Esophagus muscularis mucosa (tissue), 4 donors: ENCODE measurements around the gene LEFTY2. TPM values are rescaled to one million over a fixed set of nuclear protein-coding genes. Genes with fewer than 3 reads are reported as not detected.
A peak's percentile ranks its signal among the peaks of the same experiment; 100 is the strongest.

ENCODE experiments used
- DNase-seq: peaks from one replicate; pipeline ENCODE4 v3.0.0-alpha.2; 2017; ENCODE audit errors: extremely low spot score
- H3K27ac ChIP-seq, 4 donors: fragments of 200-600 bp; sonication (generic); replicated peaks in 1 of 4; 1 replicate in 3 of 4; 2 replicates in 1 of 4; pipeline ENCODE4 v1.5.1; 2016 to 2019; ENCODE audit warnings: mild to moderate bottlenecking in 1 of 4
- H3K27me3 ChIP-seq, 4 donors: fragments of 200-600 bp; sonication (generic); one replicate each; pipeline versions ENCODE4 v1.5.1 to v1.6.0; 2016 to 2019
- H3K36me3 ChIP-seq, 4 donors: fragments of 200-600 bp; sonication (generic); one replicate each; pipeline ENCODE4 v1.5.1; 2016 to 2019
- H3K4me1 ChIP-seq, 4 donors: fragments of 200-600 bp; sonication (generic); one replicate each; pipeline ENCODE4 v1.5.1; 2016 to 2019
- H3K4me3 ChIP-seq, 4 donors: fragments of 200-600 bp; sonication (generic); 1 replicate in 2 of 4; 2 replicates in 2 of 4; pipeline ENCODE4 v1.5.1; 2016 to 2019; ENCODE audit warnings: mild to moderate bottlenecking in 4 of 4, moderate library complexity in 1 of 4
- H3K9me3 ChIP-seq, 4 donors: fragments of 200-600 bp; sonication (generic); 1 replicate in 3 of 4; 2 replicates in 1 of 4; pipeline ENCODE4 v1.5.1; 2016 to 2019
- EP300 ChIP-seq: sonication (generic); formaldehyde crosslinking; IDR thresholded peaks from one replicate; pipeline ENCODE4 v1.6.1; 2017; ENCODE audit warnings: antibody characterized with exemption
- POLR2A ChIP-seq: fragments of 450-650 bp; IDR thresholded peaks from one replicate; pipeline ENCODE4 v1.6.1; 2017; ENCODE audit warnings: antibody characterized with exemption, moderate library complexity, mild to moderate bottlenecking, low read depth
- POLR2AphosphoS5 ChIP-seq, 2 donors: sonication (generic); formaldehyde crosslinking; IDR thresholded peaks; one replicate each; pipeline ENCODE4 v1.6.1; 2017; ENCODE audit warnings: antibody characterized with exemption in 2 of 2
- WGBS: methylation state at CpG from one replicate; pipeline ENCODE4 v1.1.5; 2018; 5-methylcytosine and 5-hydroxymethylcytosine counted together
- intact Hi-C: fragments of 100-400 bp; cut with DNase I; formaldehyde crosslinking; loops from one replicate; pipeline ENCODE4 v1.15.1; 2023
- total RNA-seq, 4 donors: library from RNA; depleted of rRNA; stranded (reverse); fragments of >200 nt; gene quantifications; one replicate each; pipeline versions ENCODE4 v1.1.0 to v1.2.1, GENCODE V29; 2016
- TF ChIP-seq, protein P1 (sequence below), 3 experiments: fragments of 200-600 bp in 2 of 3; fragments of 450-650 bp in 1 of 3; sonication (generic) in 2 of 3; IDR thresholded peaks; one replicate each; pipeline ENCODE4 v1.5.1; 2017 to 2019; ENCODE audit warnings: antibody characterized with exemption in 3 of 3, mild to moderate bottlenecking in 2 of 3, moderate library complexity in 1 of 3

The LEFTY2 gene
- total RNA-seq, 4 donors from 2014 or later: 0.17 to 0.98 TPM; not detected in 2

DNA sequence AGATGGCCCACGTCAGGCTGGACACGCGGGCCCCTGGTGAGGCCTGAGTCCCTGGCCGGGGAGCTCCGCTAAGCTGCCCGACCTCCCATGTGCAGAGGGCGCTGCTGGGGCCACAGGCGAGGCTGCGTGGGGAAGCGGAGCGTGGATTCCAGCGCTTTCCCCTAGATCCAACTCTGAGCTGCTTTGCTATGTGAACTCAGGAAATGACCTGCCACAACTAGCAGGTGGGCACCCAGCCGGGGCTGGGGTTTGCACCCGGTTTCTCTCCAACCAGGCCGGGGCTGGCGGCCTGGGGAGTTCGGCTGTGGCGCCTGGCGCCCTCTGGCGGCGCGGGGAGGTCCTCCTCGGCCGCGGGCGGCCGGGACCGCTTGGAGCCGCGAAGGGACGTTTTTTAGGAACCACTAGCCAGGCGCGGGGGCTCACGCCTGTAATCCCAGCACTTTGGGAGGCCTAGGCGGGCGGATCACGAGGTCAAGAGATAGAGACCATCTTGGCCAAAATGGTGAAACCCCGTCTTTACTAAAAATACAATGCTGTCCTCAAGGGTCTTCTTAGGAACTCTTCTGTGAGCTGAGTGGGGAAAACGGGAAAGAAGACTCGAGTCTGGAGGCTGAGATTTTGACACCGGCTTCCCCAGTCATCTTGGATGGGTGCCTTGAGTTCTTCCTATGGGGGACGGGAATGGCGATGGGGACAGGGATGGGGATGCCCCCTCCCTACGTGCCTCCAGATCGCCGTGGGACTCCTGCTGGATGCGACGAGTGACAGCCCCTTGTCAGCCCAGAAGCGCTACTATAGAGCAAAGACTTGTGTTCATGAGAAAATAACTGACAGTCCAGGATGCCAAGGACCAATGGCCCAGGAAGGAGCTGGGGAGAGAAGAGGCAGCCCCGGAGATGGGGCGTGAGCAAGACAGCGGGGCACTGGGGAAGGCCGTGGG is 29.6 kb downstream of the LEFTY2 start:
- Histone ChIP-seq H3K4me3 (peak overlapping the region; percentile 5 to 21 (median 11)), H3K36me3 (peaks cover 0 to 28% (median 18%) of the 10 kb centered on the region in 4 donors), H3K9me3 (no peaks in the 10 kb centered on the region), H3K27me3 (no peaks in the 10 kb centered on the region), H3K4me1 (peaks cover 0 to 13% (median 10%) of the 10 kb centered on the region in 4 donors), H3K27ac (no peak overlapping the region)
- intact Hi-C loops: loop anchor here (1.0 to 10.0 kb wide), 3 partner anchors 63 to 437 kb away; no protein-coding TSS in a partner anchor
- DNase-seq: no peak
- 64% methylated on average over 24 of the region's 53 CpGs for WGBS
- TF ChIP-seq, protein P1, sequence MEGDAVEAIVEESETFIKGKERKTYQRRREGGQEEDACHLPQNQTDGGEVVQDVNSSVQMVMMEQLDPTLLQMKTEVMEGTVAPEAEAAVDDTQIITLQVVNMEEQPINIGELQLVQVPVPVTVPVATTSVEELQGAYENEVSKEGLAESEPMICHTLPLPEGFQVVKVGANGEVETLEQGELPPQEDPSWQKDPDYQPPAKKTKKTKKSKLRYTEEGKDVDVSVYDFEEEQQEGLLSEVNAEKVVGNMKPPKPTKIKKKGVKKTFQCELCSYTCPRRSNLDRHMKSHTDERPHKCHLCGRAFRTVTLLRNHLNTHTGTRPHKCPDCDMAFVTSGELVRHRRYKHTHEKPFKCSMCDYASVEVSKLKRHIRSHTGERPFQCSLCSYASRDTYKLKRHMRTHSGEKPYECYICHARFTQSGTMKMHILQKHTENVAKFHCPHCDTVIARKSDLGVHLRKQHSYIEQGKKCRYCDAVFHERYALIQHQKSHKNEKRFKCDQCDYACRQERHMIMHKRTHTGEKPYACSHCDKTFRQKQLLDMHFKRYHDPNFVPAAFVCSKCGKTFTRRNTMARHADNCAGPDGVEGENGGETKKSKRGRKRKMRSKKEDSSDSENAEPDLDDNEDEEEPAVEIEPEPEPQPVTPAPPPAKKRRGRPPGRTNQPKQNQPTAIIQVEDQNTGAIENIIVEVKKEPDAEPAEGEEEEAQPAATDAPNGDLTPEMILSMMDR (IDR thresholded peaks at IDR 0.05): peak; percentile 91 to 98 (median 91)
- TF ChIP-seq EP300: no peak

GRCh38 chr1:225909477-225909876 is 31.5 kb downstream of the LEFTY2 start:
- no peak overlapping the region for H3K4me3 ChIP-seq
- peaks cover 0 to 9% (median 5%) of the 10 kb centered on the region in 4 donors for H3K36me3 ChIP-seq
- 77% methylated on average over 1 of the region's 1 CpG for WGBS
- DNase-seq: no peak
- intact Hi-C loops: no loop called here
- H3K27ac ChIP-seq: no peak overlapping the region
- no peak for TF ChIP-seq POLR2AphosphoS5 (IDR thresholded peaks at IDR 0.05)
- TF ChIP-seq, protein P1 (IDR thresholded peaks at IDR 0.05): no peak
- no peak for TF ChIP-seq POLR2A
- TF ChIP-seq EP300: no peak
- H3K27me3 ChIP-seq: no peaks in the 10 kb centered on the region
- no peaks in the 10 kb centered on the region for H3K9me3 ChIP-seq
- H3K4me1 ChIP-seq: peaks cover 0 to 13% (median 10%) of the 10 kb centered on the region in 4 donors

GRCh38 chr1:225908773-225909172 is 32.2 kb downstream of the LEFTY2 start:
- no peak overlapping the region for H3K4me3 ChIP-seq
- H3K9me3 ChIP-seq: no peaks in the 10 kb centered on the region
- TF ChIP-seq POLR2AphosphoS5 (IDR thresholded peaks at IDR 0.05): no peak
- TF ChIP-seq, protein P1 (IDR thresholded peaks at IDR 0.05): no peak
- no peak for TF ChIP-seq EP300
- TF ChIP-seq POLR2A: no peak
- intact Hi-C loops: no loop called here
- no peak for DNase-seq
- peaks cover 0 to 13% (median 10%) of the 10 kb centered on the region in 4 donors for H3K4me1 ChIP-seq
- H3K27me3 ChIP-seq: no peaks in the 10 kb centered on the region
- H3K36me3 ChIP-seq: peaks cover 0 to 9% (median 3%) of the 10 kb centered on the region in 4 donors
- H3K27ac ChIP-seq: no peak overlapping the region
- 79% methylated on average over 2 of the region's 2 CpGs for WGBS

DNA sequence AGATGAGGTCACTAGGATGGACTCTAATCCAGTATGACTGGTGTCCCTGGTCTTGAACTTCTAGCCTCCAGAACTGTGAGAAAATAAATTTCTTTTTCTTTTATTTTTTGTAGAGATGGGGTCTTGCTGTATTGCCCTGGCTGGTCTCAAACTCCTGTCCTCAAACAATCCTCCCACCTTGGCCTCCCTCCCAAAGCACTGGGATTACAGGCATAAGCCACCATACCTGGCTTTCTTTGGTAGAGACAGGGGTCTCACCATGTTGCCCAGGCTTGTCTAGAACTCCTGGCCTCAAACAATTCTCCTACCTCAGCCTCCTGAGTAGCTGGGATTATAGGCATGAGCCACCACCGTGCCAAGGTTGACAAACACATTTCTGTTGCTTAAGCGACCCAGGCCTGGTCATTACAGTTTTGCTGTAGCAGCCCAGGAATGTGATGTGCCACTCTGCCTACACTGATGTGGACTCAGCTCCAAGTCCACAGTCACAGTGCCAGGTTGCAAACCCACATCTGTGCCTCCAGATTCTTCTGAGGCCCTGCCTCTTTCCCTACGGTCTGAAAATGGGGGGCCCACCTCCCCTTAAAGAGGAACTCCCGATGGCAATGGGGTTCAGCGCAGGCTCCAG is 32.9 kb downstream of the LEFTY2 start:
- no peak for TF ChIP-seq POLR2A
- no peak for TF ChIP-seq EP300
- TF ChIP-seq, protein P1 (IDR thresholded peaks at IDR 0.05): no peak
- no peak for TF ChIP-seq POLR2AphosphoS5 (IDR thresholded peaks at IDR 0.05)
- intact Hi-C loops: no loop called here
- 85% methylated on average over 5 of the region's 5 CpGs for WGBS

More for the DNA sequence above, 32.9 kb downstream of the LEFTY2 start:
- peaks cover 0 to 7% (median 2%) of the 10 kb centered on the region in 4 donors for H3K36me3 ChIP-seq
- no peaks in the 10 kb centered on the region for H3K27me3 ChIP-seq
- H3K9me3 ChIP-seq: no peaks in the 10 kb centered on the region
- H3K4me3 ChIP-seq: no peak overlapping the region
- DNase-seq: no peak
- peaks cover 0 to 13% (median 10%) of the 10 kb centered on the region in 4 donors for H3K4me1 ChIP-seq
- no peak overlapping the region for H3K27ac ChIP-seq
